ENCODE data around the gene LY6G6D. TPM values are rescaled to one million over a fixed set of nuclear protein-coding genes. Genes with fewer than 3 reads are reported as not detected.

LY6G6D gene
- total and polyA plus RNA-seq, 2 of the 13 experiments (the other 11 are each of a cell fraction or from before 2014, with no cell fraction given): not detected

DNA sequence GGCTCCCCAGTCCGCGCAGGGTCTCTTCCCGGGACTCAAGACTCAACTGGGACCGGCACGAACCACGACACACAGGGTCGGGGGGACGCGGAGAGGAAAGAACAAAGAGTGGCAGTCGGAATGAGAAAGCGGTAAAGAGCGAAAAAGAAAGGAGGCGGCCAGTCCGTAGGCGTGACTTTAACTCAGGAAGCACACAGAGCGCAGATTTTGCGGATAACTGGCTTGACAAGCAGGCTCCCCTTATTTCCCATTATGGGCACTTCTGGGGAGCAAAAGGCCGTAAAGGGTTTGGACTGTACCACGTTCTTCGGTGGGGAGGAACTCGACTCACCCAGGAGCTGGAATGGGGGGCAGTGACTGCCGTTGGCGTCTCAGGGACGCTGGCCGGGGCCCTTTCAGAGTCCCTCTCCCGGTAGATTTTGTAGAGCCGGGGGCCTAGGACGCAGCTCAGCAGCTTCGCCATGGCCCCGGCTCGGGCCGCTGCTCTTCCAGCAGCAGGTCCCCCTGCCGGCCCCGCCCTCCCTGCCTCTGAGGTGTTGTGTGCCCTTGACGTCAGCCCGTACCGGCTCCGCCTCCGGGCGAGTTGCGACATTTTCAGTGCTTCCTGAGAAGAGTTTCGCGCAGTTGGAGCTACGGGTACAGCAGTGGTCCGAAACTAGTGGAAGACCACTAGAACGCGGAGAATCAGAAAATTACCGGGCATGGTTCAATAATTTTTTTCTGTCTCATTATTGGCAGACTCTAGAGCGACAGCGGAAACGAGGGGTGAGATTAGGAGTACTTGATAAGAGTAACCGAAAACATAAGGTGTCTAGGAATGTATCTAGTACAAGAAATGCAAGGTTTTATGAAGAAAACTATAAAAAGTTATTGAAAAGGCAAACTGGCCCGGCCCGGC is 12.1 kb upstream of the LY6G6D start, which contains the start of gene ABHD16A (continued):
- TF ChIP-seq ZNF792 (CRISPR knock-in tag; IDR thresholded peaks at IDR 0.05) (0 out of 2 replicates have a peak, but pooled peaks have one; percentile 32), HMG20A (CRISPR knock-in tag; IDR thresholded peaks at IDR 0.05; ENCODE audit: borderline replicate concordance) (no peak), ZSCAN9 (CRISPR knock-in tag; IDR thresholded peaks at IDR 0.05; ENCODE audit: borderline replicate concordance) (peak; percentile 81; the same call in 1 of the 2 replicates), CCDC6 (CRISPR knock-in tag; IDR thresholded peaks at IDR 0.05) (peak; percentile 84; the same call in 1 of the 2 replicates), ZNF180 (CRISPR knock-in tag; IDR thresholded peaks at IDR 0.05; ENCODE audit: borderline replicate concordance, low read depth) (no peak), ZNF558 (CRISPR knock-in tag; IDR thresholded peaks at IDR 0.05; ENCODE audit: borderline replicate concordance) (no peak; the same call in 1 of the 2 replicates), ZC3H4 (CRISPR knock-in tag; IDR thresholded peaks at IDR 0.05; ENCODE audit: borderline replicate concordance) (no peak), TP53 (CRISPR knock-in tag; conservative IDR thresholded peaks at IDR 0.05) (no peak)
- TF ChIP-seq, protein P1, sequence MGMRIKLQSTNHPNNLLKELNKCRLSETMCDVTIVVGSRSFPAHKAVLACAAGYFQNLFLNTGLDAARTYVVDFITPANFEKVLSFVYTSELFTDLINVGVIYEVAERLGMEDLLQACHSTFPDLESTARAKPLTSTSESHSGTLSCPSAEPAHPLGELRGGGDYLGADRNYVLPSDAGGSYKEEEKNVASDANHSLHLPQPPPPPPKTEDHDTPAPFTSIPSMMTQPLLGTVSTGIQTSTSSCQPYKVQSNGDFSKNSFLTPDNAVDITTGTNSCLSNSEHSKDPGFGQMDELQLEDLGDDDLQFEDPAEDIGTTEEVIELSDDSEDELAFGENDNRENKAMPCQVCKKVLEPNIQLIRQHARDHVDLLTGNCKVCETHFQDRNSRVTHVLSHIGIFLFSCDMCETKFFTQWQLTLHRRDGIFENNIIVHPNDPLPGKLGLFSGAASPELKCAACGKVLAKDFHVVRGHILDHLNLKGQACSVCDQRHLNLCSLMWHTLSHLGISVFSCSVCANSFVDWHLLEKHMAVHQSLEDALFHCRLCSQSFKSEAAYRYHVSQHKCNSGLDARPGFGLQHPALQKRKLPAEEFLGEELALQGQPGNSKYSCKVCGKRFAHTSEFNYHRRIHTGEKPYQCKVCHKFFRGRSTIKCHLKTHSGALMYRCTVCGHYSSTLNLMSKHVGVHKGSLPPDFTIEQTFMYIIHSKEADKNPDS (CRISPR knock-in tag; IDR thresholded peaks at IDR 0.05): 0 out of 2 replicates have a peak, but pooled peaks have one; percentile 44
- TF ChIP-seq, protein P2, sequence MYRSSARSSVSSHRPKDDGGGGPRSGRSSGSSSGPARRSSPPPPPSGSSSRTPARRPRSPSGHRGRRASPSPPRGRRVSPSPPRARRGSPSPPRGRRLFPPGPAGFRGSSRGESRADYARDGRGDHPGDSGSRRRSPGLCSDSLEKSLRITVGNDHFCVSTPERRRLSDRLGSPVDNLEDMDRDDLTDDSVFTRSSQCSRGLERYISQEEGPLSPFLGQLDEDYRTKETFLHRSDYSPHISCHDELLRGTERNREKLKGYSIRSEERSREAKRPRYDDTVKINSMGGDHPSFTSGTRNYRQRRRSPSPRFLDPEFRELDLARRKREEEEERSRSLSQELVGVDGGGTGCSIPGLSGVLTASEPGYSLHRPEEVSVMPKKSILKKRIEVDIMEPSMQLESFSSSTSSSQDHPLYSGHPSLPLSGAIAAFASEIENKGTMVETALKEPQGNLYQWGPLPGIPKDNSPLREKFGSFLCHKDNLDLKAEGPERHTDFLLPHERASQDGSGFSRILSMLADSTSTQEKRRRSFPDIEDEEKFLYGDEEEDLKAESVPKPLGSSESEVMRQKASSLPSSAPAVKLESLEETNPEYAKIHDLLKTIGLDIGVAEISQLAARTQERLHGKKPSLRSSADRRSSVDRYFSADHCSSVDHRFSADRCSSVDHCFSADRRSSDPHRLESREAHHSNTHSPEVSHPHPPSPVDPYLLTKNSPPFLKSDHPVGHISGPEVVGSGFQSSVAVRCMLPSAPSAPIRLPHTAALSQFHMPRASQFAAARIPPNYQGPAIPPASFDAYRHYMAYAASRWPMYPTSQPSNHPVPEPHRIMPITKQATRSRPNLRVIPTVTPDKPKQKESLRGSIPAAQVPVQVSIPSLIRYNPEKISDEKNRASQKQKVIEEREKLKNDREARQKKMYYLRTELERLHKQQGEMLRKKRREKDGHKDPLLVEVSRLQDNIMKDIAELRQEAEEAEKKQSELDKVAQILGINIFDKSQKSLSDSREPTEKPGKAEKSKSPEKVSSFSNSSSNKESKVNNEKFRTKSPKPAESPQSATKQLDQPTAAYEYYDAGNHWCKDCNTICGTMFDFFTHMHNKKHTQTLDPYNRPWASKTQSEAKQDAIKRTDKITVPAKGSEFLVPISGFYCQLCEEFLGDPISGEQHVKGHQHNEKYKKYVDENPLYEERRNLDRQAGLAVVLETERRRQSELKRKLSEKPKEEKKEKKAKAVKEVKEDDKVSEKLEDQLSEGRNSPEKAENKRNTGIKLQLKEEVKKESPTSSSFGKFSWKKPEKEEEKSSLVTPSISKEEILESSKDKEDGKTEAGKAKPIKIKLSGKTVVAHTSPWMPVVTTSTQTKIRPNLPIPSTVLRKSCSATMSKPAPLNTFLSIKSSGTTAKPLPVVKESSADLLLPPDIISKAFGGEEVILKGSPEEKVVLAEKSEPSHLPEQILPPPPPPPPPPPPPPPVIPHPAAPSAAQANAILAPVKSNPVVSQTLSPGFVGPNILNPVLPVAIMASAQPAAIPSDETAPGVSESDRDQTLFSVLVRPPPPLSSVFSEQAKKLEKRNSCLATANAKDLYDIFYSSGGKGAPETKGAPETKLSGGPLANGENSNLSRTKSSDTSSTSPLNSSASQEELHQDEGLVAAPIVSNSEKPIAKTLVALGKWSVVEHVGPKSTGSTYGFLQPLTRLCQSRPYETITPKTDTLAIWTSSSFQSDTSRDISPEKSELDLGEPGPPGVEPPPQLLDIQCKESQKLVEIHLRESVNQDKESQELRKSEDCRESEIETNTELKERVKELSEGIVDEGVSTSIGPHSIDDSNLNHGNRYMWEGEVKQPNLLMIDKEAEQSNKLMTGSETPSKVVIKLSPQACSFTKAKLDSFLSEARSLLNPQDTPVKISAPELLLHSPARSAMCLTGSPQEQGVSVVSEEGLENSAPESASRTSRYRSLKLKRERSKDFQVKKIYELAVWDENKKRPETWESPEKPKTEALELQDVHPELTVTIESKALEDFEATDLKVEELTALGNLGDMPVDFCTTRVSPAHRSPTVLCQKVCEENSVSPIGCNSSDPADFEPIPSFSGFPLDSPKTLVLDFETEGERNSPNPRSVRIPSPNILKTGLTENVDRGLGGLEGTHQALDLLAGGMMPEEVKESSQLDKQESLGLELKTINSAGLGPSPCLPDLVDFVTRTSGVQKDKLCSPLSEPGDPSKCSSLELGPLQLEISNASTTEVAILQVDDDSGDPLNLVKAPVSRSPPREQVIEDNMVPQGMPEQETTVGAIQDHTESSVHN (CRISPR knock-in tag; IDR thresholded peaks at IDR 0.05): no peak
- TF ChIP-seq, protein P3, sequence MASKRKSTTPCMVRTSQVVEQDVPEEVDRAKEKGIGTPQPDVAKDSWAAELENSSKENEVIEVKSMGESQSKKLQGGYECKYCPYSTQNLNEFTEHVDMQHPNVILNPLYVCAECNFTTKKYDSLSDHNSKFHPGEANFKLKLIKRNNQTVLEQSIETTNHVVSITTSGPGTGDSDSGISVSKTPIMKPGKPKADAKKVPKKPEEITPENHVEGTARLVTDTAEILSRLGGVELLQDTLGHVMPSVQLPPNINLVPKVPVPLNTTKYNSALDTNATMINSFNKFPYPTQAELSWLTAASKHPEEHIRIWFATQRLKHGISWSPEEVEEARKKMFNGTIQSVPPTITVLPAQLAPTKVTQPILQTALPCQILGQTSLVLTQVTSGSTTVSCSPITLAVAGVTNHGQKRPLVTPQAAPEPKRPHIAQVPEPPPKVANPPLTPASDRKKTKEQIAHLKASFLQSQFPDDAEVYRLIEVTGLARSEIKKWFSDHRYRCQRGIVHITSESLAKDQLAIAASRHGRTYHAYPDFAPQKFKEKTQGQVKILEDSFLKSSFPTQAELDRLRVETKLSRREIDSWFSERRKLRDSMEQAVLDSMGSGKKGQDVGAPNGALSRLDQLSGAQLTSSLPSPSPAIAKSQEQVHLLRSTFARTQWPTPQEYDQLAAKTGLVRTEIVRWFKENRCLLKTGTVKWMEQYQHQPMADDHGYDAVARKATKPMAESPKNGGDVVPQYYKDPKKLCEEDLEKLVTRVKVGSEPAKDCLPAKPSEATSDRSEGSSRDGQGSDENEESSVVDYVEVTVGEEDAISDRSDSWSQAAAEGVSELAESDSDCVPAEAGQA (IDR thresholded peaks at IDR 0.05; ENCODE audit: low read depth): peak; percentile 85
- TF ChIP-seq, protein P3 (CRISPR knock-in tag; IDR thresholded peaks at IDR 0.05; ENCODE audit: borderline replicate concordance): no peak

Measured in HepG2 (cell line).